Gastroesophageal sphincter (tissue), 4 donors: ENCODE results near the gene SATB1. TPM values are rescaled to one million over a fixed set of nuclear protein-coding genes. Genes with fewer than 3 reads are reported as not detected.

Source experiments
- ATAC-seq: fragments of 150-250 bp; one replicate; pipeline ENCODE4 v1.9.1; 2016; ENCODE audit warnings: mild to moderate bottlenecking, moderate library complexity
- H3K27ac ChIP-seq, 4 donors: fragments of 200-600 bp; sonication (generic) in 3 of 4; 1 replicate in 3 of 4; 2 replicates in 1 of 4; pipeline ENCODE4 v1.5.1; 2016 to 2019
- H3K27me3 ChIP-seq: fragments of 200-600 bp; sonication (generic); one replicate; pipeline ENCODE4 v1.5.1; 2019
- H3K36me3 ChIP-seq, 2 donors: fragments of 200-600 bp; sonication (generic); one replicate each; pipeline ENCODE4 v1.5.1; 2019; ENCODE audit warnings: control low read depth in 1 of 2
- H3K4me1 ChIP-seq, 3 donors: fragments of 200-600 bp; sonication (generic); 1 replicate in 2 of 3; 2 replicates in 1 of 3; pipeline ENCODE4 v1.5.1; 2016 to 2019; ENCODE audit warnings: control low read depth in 2 of 3
- H3K4me3 ChIP-seq, 2 donors: fragments of 200-600 bp; sonication (generic); one replicate each; pipeline ENCODE4 v1.5.1; 2019; ENCODE audit warnings: mild to moderate bottlenecking in 1 of 2, moderate library complexity in 1 of 2
- H3K9me3 ChIP-seq, 3 donors: fragments of 200-600 bp; sonication (generic); one replicate each; pipeline ENCODE4 v1.5.1; 2017 to 2019; ENCODE audit warnings: control low read depth in 2 of 3
- CTCF ChIP-seq, 4 experiments: fragments of 200-600 bp in 2 of 4; fragments of 450-650 bp in 2 of 4; sonication (generic) in 1 of 4; IDR thresholded peaks; one replicate each; pipeline ENCODE4 v1.5.1; 2017 to 2019; ENCODE audit warnings: antibody characterized with exemption in 4 of 4, mild to moderate bottlenecking in 2 of 4, moderate library complexity in 2 of 4
- EP300 ChIP-seq: sonication (generic); formaldehyde crosslinking; IDR thresholded peaks from one replicate; pipeline ENCODE4 v1.6.1; 2017; ENCODE audit warnings: antibody characterized with exemption, mild to moderate bottlenecking
- POLR2A ChIP-seq, 2 donors: fragments of 450-650 bp; IDR thresholded peaks; one replicate each; pipeline ENCODE4 v1.6.1; 2017; ENCODE audit warnings: antibody characterized with exemption in 2 of 2, mild to moderate bottlenecking in 2 of 2, moderate library complexity in 1 of 2
- POLR2AphosphoS5 ChIP-seq: sonication (generic); formaldehyde crosslinking; IDR thresholded peaks from one replicate; pipeline ENCODE4 v1.6.1; 2017; ENCODE audit warnings: antibody characterized with exemption
- WGBS, 2 donors: methylation state at CpG; one replicate each; pipeline ENCODE4 v1.1.5; 2018; ENCODE audit warnings: low coverage in 1 of 2; 5-methylcytosine and 5-hydroxymethylcytosine counted together
- total RNA-seq, 4 donors: library from RNA; depleted of rRNA; stranded (reverse); fragments of >200 nt; gene quantifications; one replicate each; pipeline ENCODE4 v1.1.0, GENCODE V29; 2016

The SATB1 gene
- total RNA-seq, 4 donors from 2014 or later: 41.5 to 61.2 (median 48.7) TPM

DNA sequence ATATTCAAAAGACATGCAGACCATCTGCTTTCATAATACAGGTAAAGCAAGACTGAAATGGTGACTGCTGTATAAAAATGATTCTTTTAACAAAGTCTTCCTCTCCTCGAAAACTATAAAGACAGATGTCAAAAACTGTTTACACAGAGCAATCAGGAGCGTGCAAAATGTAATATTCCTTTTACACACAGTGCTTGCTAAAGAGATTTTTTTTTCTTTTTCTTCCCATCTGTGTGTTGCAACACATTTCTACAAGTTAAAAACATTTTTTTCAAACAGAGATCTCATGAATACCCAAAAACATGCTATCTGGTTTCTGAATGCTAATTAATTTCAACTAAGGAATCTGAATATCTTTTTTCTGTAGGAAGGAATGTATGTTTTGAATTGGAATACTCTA, 22.1 kb downstream of the SATB1 start:
- TF ChIP-seq POLR2AphosphoS5 (no peak), CTCF (IDR thresholded peaks at IDR 0.05) (no peak), EP300 (no peak), POLR2A (IDR thresholded peaks at IDR 0.05) (no peak)
- no peak overlapping the region for H3K27ac ChIP-seq
- WGBS, 2 donors: 67 to 89% methylated on average over 2 of the region's 2 CpGs
- peaks cover 0 to 35% (median 0%) of the 10 kb centered on the region in 3 donors for H3K4me1 ChIP-seq
- ATAC-seq: no peak
- no peaks in the 10 kb centered on the region for H3K27me3 ChIP-seq
- H3K9me3 ChIP-seq: no peaks in the 10 kb centered on the region
- H3K4me3 ChIP-seq: no peak overlapping the region
- no peaks in the 10 kb centered on the region for H3K36me3 ChIP-seq

- Histone ChIP-seq H3K4me3 (no peak overlapping the region), H3K4me1 (peaks cover 0 to 35% (median 0%) of the 10 kb centered on the region in 3 donors), H3K9me3 (no peaks in the 10 kb centered on the region), H3K27me3 (no peaks in the 10 kb centered on the region), H3K36me3 (no peaks in the 10 kb centered on the region), H3K27ac (peak overlapping the region in 1 of 4 donors; percentile 61)
- TF ChIP-seq CTCF (IDR thresholded peaks at IDR 0.05): no peak
- TF ChIP-seq EP300: no peak
- no peak for TF ChIP-seq POLR2AphosphoS5
- no peak for TF ChIP-seq POLR2A (IDR thresholded peaks at IDR 0.05)
- ATAC-seq: no peak
- 81 to 92% methylated on average over 3 of the region's 3 CpGs for WGBS, 2 donors
Observed at GRCh38 chr3:18402239-18402799, 22.8 kb downstream of the SATB1 start.

GRCh38 chr3:18401300-18401961, 23.7 kb downstream of the SATB1 start:
- Histone ChIP-seq H3K27ac (peak overlapping the region in 3 of 4 donors; percentile 29 to 61 (median 47)), H3K9me3 (no peaks in the 10 kb centered on the region), H3K36me3 (peaks cover 0 to 7% of the 10 kb centered on the region in 2 donors), H3K4me3 (no peak overlapping the region), H3K27me3 (no peaks in the 10 kb centered on the region), H3K4me1 (peaks cover 0 to 35% (median 0%) of the 10 kb centered on the region in 3 donors)
- WGBS, 2 donors: 42 to 66% methylated on average over 8 to 10 of the region's 10 CpGs
- peak; percentile 41 for ATAC-seq
- TF ChIP-seq POLR2AphosphoS5: peak; percentile 61
- no peak for TF ChIP-seq EP300

- no peak for TF ChIP-seq POLR2A (IDR thresholded peaks at IDR 0.05)
- TF ChIP-seq POLR2AphosphoS5: no peak
- TF ChIP-seq CTCF (IDR thresholded peaks at IDR 0.05): no peak
- no peak for TF ChIP-seq EP300
- ATAC-seq: no peak
- 88% methylated on average over 1 of the region's 1 CpG for WGBS, 2 donors
Observed at GRCh38 chr3:18398448-18398847, 26.7 kb downstream of the SATB1 start.

DNA sequence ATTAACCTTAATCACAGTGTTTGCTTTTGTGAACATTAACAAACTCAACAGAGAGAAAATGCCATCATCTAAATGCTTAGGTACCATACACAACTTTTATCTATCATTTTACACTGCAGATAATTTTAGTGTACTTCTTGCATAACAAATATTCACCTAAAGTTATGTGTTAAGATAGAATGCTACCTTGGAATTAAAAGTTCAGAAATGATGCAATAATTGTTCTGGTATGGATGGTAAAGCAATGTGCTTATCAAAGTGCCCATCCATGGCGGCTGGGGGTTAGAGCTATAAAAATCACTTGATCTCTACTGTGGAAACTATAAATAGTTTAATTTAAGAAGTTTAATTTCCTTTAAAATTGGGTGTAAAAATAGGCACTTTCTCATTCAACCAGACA, 28.7 kb downstream of the SATB1 start:
- no peak overlapping the region for H3K4me3 ChIP-seq
- peaks cover 0 to 34% of the 10 kb centered on the region in 2 donors for H3K36me3 ChIP-seq
- peaks cover 0 to 10% (median 0%) of the 10 kb centered on the region in 3 donors for H3K4me1 ChIP-seq
- TF ChIP-seq CTCF (IDR thresholded peaks at IDR 0.05) (no peak), EP300 (no peak), POLR2A (IDR thresholded peaks at IDR 0.05) (no peak), POLR2AphosphoS5 (no peak)
- no peak for ATAC-seq
- no peaks in the 10 kb centered on the region for H3K9me3 ChIP-seq
- no peak overlapping the region for H3K27ac ChIP-seq
- H3K27me3 ChIP-seq: no peaks in the 10 kb centered on the region
- 71 to 80% methylated on average over 1 of the region's 1 CpG for WGBS, 2 donors

More at GRCh38 chr3:18398448-18398847, 26.7 kb downstream of the SATB1 start:
- Histone ChIP-seq H3K4me3 (no peak overlapping the region), H3K27me3 (no peaks in the 10 kb centered on the region), H3K36me3 (peaks cover 0 to 34% of the 10 kb centered on the region in 2 donors), H3K9me3 (no peaks in the 10 kb centered on the region), H3K4me1 (peaks cover 0 to 27% (median 0%) of the 10 kb centered on the region in 3 donors), H3K27ac (no peak overlapping the region)
